ENCODE data around the gene ZBTB37.
"Not testable (repeated sequence)": the region's sequence is repeated elsewhere in the genome, so short reads cannot be mapped to it uniquely, and the experiment has no call there.

The ZBTB37 gene

GRCh38 chr1:173865468-173866164, 2.6 kb upstream of the ZBTB37 start:
- DNase-seq (ENCODE audit: low spot score): no peak

- no peak for DNase-seq (ENCODE audit: low spot score)
Observed at GRCh38 chr1:173866413-173867115, 1.6 kb upstream of the ZBTB37 start.

GRCh38 chr1:173867141-173867752, 933 bp upstream of the ZBTB37 start:
- no peak for DNase-seq (ENCODE audit: low spot score)

GRCh38 chr1:173867753-173868265, 371 bp upstream of the ZBTB37 start, which contains the start of gene GAS5:
TSS of gene GAS5 (minus strand) at chr1:173867989.
- DNase-seq (ENCODE audit: low spot score): peak; percentile 98

GRCh38 chr1:173869021-173869359, 810 bp downstream of the ZBTB37 start:
- no peak for DNase-seq (ENCODE audit: low spot score)

- DNase-seq (ENCODE audit: low spot score): no peak
Observed at GRCh38 chr1:173870252-173871075, 2.3 kb downstream of the ZBTB37 start.

GRCh38 chr1:173871091-173871490, 2.9 kb downstream of the ZBTB37 start:
- DNase-seq (ENCODE audit: low spot score): no peak

- no peak for DNase-seq (ENCODE audit: low spot score)
Observed at GRCh38 chr1:173871500-173871899, 3.3 kb downstream of the ZBTB37 start.

GRCh38 chr1:173876732-173877131, 8.6 kb downstream of the ZBTB37 start:
- no peak for DNase-seq (ENCODE audit: low spot score)

- no peak for DNase-seq (ENCODE audit: low spot score)
Observed at GRCh38 chr1:173878251-173878650, 10.1 kb downstream of the ZBTB37 start.

- DNase-seq (ENCODE audit: low spot score): not testable (repeated sequence)
Observed at GRCh38 chr1:173881117-173881516, 12.9 kb downstream of the ZBTB37 start.

- no peak for DNase-seq (ENCODE audit: low spot score)
Observed at GRCh38 chr1:173884701-173885100, 16.5 kb downstream of the ZBTB37 start.

- no peak for DNase-seq (ENCODE audit: low spot score)
Observed at GRCh38 chr1:173886746-173887611, 18.8 kb downstream of the ZBTB37 start.

- no peak for DNase-seq (ENCODE audit: low spot score)
Observed at GRCh38 chr1:173887627-173888026, 19.4 kb downstream of the ZBTB37 start.

GRCh38 chr1:173888749-173889148, 20.6 kb downstream of the ZBTB37 start:
- DNase-seq (ENCODE audit: low spot score): no peak

- no peak for DNase-seq (ENCODE audit: low spot score)
Observed at GRCh38 chr1:173889885-173890284, 21.7 kb downstream of the ZBTB37 start.

GRCh38 chr1:173893611-173894010, 25.4 kb downstream of the ZBTB37 start:
- DNase-seq (ENCODE audit: low spot score): no peak

- no peak for DNase-seq (ENCODE audit: low spot score)
Observed at GRCh38 chr1:173894189-173894588, 26.0 kb downstream of the ZBTB37 start.

- DNase-seq (ENCODE audit: low spot score): no peak
Observed at GRCh38 chr1:173900427-173900826, 32.2 kb downstream of the ZBTB37 start.

GRCh38 chr1:173900992-173901391, 32.8 kb downstream of the ZBTB37 start:
- no peak for DNase-seq (ENCODE audit: low spot score)

GRCh38 chr1:173903827-173904531, 35.8 kb downstream of the ZBTB37 start:
- DNase-seq (ENCODE audit: low spot score): no peak

All from ecto neural progenitor cell (in vitro differentiated cells).